NCI-H82 (cell line): Measurements from ENCODE around the gene GFRA3.
A peak's percentile ranks its signal among the peaks of the same experiment; 100 is the strongest.

Experiments used
- DNase-seq: peaks from one replicate; lab custom pipeline; 2025; lab: John Stamatoyannopoulos, UW

The GFRA3 gene

DNA sequence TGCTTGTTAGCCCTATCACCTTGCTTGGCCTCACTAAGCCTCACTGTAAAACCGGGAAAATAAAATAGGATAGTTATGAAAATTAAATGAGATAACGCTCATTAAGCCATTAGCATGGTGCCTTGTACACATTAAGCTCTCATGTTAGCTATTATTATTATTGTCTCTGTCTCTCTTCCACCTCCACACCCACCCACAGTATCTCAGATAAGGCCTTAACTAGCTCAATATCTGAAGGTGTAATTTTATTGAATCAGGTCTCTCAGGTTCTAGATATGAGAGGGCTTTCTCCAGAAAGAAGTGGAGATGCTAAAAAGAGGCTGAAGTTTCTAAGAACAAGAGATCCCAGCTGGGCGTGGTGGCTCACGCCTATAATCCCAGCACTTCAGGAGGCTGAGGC lies 27.6 kb downstream of the GFRA3 start:
- no peak for DNase-seq

DNA sequence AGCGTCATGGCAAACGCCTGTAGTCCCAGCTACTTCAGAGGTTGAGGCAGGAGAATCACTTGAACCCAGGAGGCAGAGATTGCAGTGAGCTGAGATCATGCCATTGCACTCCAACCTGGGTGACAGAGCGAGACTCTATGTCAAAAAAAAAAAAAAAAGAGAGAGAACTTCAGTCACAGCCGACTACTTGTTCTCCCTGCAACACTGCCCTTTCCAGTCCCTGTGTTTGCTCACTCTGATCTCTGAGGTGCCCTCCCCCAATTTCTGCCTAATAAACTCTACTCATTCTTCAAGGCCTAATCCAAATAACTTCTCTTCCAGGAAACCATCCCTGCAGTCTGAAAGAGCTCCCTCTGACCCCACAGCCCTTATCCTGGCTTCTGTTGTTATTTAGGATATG lies 28.1 kb downstream of the GFRA3 start:
- no peak for DNase-seq

DNA sequence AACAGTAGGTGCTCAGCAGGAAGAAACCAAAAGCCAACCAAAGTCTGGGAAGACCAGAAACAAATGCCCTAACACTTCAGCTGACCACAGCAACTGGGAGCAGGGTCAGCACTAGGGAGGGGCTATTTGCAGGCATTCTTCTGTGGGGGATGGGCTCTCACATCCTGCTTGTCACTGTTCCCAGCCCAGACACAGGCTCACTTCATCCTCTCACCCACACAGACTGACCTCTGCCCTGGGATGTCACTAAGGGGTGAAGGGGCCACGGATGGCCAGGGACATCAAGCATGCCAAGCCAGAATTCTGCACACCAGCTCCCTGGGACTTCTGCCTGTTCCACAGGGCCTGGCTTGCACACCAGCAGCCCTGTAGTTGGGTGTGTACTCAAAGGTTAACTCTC lies 28.7 kb downstream of the GFRA3 start:
- no peak for DNase-seq

DNA sequence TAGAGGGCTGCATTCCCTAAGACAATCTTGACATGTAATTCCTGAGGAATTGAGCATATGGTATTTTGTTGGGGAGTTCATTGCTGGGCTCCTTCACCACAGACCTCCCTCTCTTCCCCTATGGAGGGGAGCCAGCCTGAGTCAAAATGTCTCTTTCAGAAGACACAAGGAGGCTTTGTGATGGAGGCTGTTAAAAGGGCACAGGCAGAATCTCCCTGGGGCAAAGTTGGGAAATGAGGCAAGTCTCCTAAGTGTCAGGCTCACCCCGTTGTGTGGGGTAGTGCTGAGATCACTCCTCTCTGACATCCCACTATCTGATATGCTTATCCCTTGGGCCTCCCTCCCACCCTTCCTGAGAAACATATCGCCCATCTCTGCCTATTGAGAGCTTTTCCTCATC lies 30.6 kb downstream of the GFRA3 start:
- no peak for DNase-seq

DNA sequence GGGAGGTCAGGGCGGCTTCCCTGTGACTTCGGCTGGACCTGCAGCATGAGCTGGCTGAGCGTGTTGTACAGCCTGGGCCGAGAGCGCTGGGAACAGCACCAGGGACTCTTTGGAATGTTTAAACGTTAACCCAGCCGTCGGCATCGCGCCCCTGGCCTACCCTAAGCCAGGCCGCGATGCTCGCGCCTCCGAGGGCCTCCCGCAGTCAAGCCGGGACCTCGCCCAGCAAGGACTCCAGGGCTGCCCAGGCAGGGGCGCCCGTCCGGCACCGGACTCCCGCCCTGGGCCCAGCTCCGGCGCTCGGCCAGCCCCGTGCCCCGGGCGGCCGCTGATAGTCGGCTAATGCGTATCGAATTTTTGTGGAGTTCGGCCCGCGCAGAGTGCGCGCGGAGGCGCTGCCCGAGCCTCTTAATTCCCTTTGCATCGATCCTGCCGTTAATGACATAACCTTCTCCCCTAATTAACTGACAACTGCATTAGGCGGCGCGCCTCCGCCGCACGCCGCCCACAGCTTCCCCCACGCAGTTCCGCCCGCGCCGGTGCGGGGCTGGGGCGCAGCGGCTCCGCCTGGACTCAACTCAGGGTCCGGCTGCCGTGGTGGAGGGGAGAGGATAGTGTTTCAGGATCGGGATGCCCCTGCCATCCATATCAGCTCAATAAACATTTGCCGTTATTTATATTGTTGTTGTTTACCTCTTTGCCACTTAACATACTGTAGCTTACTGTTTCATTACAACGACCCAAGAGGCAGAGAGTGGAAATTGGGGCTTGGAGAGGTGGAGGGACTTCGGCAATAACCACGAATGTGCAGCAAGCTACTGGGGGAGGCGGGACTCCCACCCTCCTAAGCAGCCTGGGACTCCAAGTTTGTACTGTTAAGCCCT lies 32.5 kb downstream of the GFRA3 start:
- peak; percentile 89 for DNase-seq

DNA sequence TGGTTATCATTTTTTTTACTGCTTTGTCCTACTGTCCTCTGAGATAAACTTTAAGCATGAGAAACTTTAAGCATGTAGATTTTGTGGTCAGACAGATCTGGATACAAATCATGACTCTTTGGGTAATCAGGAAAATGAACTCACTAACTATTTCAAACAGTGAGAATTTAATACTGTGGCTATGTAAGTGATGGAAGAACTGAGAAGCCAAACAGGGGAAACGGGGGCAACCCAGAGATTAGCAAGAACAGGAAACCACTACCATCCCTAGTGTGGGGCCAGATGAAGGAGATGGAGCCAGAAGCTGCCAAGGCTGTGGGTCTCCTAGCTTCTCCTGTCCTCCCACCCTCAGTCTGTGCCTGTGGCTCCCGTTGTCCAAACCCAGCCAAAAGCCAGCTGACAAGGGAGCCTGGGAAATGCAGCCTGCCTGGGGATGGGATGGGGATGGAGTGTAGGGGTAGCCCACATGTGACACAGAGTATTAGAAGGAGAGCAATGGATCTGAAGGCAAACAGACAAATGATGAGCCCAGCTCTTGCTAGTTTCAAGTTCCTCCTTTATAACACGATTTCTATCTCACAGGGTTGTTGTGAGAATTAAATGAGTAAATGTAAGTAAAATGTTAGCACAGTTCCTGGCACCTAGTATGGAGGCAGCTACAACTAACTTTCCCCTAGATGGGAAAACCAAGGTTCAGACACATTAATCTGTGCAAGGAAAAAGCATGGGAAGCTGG lies 33.6 kb downstream of the GFRA3 start:
- no peak for DNase-seq

DNA sequence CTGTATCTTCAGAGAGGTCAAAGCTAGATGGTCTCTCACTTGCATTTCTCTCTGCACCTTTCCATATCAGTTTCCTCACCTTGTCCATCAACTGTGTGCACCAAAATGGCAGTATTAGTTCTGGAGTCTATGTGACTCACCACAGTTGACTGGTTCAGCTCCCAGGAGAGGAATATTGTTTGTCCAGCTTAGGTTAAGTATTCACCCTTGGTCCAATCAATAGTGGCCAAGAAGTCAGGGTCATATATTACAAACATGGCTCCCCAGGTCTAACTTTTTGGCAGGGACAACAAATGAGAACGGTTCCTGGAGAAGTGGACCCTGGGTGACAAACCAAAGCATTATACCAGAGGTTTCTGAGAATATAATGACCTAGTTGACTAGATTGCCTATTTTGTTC lies 36.4 kb downstream of the GFRA3 start:
- DNase-seq, result no peak

DNA sequence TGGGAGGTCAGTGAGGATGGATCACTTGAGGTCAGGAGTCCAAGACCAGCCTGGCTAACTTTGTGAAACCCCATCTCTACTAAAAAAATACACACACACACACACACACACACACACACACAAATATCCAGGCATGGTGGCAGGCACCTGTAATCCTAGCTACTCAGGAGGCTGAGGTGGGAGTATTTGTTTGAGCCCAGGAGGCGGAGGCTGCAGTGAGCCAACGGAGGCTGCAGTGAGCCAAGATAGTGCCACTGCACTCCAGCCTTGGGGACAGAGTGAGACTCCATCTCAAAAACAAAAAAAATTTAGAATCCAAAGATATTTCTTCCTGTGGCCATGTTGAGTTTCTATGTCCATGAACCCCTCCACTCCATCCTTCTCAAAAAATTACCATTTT lies 39.8 kb downstream of the GFRA3 start:
- no peak for DNase-seq

DNA sequence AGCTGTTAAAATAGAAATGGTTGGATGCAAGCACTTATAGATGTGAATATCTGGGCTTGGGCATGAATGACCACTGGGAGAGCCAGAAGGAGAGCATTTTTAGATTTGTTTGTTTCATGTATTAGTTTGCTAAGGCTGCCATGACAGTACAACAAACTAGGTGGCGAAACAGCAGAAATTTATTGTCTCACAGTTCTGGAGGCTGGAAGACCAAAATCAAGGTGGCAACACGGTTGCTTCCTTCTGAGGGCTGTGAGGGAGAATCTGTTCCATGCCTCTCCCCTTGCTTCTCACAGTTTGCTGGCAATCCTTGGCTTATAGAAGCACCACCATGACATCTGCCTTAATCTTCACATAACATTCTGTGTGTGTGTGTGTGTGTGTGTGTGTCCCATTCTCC lies 41.1 kb downstream of the GFRA3 start:
- peak; percentile 5 for DNase-seq

DNA sequence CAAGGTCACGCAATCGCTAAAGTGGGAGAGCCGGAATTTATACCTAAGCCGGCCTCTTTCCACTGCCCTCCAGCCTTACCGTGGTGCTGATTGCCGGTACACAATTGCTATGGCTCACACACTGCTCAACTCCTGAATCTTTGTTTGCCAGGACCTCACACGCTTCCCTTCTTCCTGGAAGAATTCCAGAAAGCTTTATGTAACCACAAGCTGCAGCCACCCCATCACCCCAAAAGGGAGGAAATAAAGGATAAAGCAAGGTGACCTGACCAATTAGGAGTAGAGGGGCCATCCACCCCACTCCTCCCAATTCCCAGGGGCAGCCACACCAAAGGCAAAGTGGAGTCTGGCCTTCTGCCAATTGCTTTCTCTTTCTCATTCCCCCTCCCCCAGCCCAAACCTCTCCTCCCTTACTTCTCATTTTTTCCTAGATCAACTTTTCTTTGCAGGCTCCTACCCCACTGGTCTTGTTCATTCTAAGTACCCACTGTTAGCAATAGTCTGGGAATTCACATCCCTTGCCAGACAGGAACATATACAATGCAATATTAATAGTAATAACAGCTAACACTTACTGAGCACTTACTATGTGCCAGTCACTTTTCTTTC lies 43.3 kb downstream of the GFRA3 start:
- DNase-seq, result peak; percentile 58

DNA sequence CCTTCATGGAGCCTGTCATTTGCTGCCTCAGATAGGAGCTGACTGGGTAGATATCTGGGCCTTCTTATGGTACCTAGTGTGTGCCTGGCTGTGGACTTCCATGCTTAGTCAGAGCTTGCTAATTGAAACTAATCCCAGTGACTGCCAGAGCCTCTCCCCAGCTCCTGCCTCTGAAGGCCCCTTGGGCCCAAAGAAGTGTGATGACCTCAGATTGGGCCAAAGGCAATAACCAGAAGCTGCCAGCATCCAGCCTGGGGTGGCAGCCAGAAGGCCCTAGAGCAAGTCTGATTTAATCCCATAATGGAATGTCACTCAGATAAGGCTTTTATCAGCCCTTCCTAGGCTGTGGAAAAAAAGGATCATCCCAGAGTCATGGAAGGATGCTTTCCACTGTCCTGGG lies 44.2 kb downstream of the GFRA3 start:
- peak; percentile 92 for DNase-seq

DNA sequence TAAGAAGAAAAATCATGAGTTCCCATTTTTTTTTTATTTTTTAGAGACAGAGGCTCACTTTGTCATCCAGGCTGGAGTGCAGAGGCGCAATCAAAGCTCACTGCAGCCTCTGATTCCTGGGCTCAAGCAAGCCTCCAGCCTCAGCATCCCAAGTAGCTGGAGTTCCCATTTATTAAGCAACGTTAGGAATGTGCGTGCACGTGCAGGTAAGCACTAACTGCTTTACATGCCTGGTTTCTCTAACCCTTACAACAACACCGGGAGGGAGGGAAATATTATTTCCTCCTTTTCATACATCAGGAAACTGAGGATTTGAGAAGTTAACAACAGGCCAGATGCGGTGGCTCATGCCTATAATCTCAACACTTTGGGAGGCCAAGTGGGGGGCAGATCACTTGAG lies 45.0 kb downstream of the GFRA3 start:
- DNase-seq, result no peak

DNA sequence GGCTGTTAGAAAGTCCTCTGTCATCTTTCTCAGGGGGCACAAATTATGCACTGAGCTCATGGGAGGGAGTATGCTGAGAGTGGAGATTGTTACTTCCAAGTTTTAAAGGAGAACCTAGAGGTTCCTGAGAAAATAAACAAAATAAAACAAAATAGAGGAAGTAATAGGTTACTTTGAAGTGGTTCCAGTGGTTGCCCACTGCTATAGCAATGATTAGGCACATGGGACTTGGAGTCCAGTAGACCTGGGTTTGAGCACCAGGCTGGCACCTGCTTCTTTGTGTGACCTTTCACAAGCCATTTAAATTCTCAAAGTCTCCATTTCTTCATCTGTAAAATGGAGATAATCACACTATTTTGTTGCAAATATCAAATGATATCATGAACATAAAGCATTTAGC lies 47.5 kb downstream of the GFRA3 start:
- DNase-seq, result no peak

DNA sequence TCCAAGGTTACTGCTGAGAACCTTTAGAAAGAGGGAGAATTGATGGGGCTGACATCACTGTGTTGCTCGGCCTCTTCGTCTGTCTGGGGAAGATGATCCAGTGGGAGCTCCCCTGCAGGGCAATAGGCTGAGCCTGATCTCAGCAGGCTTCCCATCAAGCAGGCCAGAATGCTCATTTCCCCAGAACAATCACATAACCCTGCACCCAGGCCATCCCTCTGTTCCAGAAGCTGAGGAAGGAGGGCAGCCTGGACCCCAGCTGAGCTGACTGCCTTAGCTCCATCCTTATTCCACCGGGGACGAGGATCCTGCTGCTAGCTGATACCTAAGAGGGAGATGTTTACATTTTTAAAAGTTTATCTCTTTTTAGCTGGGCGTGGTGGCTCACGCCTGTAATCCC lies 49.7 kb downstream of the GFRA3 start:
- DNase-seq, result no peak

DNA sequence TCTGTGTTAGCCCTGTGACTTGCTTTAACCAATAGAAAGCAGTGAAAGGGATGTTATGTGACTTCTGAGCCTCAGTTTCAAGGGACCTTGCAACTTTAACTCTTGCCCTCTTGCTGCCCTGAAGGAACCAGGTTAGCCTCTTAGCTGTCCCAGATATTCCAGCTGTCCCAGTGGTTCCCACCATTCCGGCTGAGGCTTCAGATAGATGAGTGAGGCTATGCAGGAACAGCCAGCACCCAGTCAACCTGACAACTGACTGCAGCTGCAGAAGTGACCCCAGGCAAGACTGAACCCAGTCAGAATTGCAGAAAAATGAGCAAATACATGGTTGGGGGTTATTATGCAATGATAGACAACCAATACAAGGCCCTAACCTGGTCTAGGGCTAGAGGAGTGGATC lies 50.9 kb downstream of the GFRA3 start:
- no peak for DNase-seq

DNA sequence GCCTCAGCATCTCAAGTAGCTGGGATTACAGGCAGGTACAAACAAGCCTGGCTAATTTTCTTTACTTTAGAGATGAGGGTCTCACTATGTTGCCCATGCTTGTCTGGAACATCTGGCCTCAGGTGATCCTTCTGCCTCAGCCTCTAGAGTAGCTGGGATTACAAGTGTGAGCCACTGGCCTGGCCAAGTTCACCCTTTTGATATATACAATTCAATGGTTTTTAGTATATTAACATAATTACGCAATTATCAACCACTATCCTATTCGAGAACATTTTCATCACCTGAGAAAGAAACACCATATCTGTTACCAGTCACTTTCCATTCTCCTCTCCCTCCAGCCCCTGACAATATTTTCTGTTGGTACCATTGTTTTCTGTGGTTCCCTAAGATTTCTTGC lies 57.6 kb downstream of the GFRA3 start:
- DNase-seq, result no peak

DNA sequence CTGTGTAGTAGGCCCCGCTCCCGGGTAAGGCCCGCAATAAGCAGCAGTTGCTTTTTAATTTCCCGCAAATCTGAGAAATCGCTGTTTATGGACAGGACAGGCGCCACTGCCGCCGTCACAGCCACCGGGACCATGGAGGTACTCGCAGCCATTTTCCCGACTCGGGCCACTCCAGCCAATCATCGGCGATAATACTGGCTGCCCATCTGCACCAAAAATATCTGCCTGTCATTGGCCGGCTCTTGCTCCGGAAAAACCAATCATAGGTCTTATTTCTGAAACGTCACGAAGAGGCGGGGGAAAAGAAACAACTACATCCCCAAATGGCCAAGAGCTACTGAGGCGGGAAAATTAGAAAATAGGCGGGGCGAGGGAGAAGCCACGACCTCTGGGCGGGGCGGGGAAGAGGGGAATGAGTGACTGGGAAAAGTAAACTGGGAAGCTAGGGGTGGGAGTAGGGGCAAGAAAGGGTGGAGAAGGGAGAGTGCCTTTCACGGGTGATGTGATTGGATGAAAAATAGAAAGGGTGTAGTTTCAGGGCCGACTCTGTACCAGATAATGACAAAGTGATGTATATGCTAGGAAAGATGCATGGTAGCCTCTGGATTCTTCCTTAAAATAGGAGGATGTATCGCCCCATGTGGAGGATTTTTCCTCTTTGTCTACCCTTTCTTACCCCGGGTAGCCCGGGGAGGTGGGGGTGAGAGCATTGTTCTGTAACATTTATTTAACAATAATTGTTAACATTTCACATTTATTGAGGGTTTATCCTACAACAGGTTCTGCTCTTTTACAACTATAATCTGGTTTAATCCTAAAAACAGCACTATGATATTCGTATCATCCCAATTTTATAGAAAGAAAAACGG lies 61.0 kb downstream of the GFRA3 start, which contains the start of gene CDC23:
CDC23 (minus strand) TSS at position 163 of the 869 bp plus-strand sequence; CDS start at position 152, 11 bp downstream.
- peak; percentile 98 for DNase-seq

DNA sequence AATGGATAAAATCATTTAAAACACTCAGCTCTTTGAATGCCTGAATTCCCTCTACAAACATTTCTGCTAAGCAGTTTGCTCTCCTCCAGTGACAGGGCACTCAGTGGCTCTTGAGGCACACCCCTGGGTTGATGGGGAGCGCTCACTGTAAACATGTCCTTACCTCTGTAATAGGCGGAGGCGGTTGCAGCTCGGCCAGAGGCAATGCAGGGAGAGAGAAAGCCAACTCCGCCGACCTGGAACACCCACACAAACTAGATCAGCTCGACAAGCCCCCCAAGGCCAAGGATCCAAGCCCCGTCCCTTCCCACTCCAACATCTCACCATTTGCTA lies 61.6 kb downstream of the GFRA3 start:
- DNase-seq, result peak; percentile 45

DNA sequence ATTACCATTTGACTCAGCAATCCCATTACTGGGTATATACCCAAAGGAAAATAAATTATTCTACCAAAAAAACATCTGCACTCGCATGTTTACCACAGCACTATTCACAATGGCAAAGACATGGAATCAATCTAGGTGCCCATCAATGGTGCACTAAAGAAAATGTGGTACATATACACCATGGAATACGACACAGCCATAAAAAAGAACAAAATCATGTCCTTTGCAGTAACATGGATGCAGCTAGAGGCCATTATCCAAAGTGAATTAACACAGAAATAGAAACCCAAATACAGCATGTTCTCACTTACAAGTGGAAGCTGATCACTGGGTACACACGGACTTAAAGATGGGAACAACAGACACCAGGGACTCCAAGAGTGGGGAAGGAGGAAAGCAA lies 63.4 kb downstream of the GFRA3 start:
- DNase-seq, result no peak
